GM18520 (cell line): ENCODE measurements around the gene SCN3A.
A peak's percentile ranks its signal among the peaks of the same experiment; 100 is the strongest.

Source experiments
- ATAC-seq: cut with Tn5 transposase; IDR thresholded peaks from one replicate; pipeline ENCODE4 v1.9.1; 2021; ENCODE audit not compliant: unreplicated experiment

SCN3A gene

DNA sequence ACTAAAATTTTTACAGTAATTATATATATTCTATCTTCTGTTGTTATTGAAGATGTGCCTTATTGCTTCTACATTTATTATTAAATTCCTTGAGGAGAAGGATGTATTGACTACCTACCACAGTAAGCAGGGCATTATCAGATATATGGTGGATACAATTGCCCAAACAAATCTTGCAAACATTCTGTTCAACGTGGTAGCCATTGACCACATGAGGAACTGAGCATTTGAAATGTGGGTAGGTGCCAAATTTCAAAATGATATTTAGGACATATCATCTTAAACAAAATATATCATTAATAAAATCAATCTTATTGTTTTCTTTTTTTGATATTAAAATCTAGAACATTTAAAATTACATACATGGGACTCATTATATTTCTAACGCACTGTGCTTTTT lies 11.1 kb downstream of the SCN3A start:
- no peak for ATAC-seq

DNA sequence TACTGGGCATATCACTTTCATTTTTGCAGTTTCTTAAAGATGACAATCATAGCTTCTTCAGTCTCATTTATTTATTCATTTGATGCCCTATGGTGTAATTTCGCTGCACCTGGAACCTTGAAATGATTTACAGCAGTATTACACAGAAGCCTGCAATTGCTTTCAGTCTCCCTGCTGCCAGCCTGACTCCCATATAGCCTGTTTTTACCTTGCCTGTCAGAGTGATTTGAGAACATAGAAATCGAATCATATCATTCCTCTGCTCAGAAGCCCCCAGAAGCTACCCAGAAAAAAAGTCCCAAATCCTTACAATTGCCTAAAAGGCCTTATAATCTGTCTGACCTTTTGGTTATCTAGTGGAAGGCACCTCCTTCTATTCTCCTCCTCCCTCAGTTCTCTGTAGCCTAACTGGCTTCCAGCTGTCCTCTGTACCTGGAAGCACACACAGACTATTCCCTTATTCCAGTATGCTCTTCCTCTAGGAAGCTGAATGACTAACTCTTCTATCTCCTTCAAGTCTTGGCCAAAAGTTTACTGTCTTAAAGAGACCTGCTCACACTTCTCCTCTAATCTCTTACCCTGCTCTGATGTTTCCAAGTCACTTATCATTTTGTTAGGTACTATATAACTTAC lies 12.6 kb downstream of the SCN3A start:
- ATAC-seq: no peak

- no peak for ATAC-seq
These were observed 18.2 kb downstream of the SCN3A start for GRCh38 chr2:165185633-165186032.

GRCh38 chr2:165182029-165182428 lies 21.8 kb downstream of the SCN3A start:
- peak; percentile 62 for ATAC-seq

DNA sequence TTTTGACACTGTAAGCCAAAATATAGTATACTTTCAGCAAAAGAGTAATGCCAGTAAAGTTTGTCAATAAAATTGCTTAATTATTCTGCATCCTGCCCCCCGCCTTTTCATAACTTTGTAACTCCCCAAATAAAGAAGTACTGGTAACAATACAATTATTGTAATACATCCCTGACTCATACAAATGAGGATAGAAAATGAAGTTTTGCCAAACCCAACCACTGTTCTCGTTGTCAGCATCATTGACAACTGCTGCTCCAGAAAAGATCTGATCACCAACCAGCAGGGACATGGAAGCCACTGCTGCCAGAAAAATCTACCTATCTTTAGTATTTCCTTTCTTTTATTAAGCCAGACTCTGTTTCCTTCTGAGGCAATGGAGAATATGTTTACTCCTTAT lies 27.1 kb downstream of the SCN3A start:
- ATAC-seq: no peak

GRCh38 chr2:165173215-165173614 lies 30.6 kb downstream of the SCN3A start:
- ATAC-seq: peak; percentile 53

GRCh38 chr2:165164201-165164600 lies 39.6 kb downstream of the SCN3A start:
- ATAC-seq: no peak

- no peak for ATAC-seq
These were observed 40.1 kb downstream of the SCN3A start for GRCh38 chr2:165163761-165164160.

DNA sequence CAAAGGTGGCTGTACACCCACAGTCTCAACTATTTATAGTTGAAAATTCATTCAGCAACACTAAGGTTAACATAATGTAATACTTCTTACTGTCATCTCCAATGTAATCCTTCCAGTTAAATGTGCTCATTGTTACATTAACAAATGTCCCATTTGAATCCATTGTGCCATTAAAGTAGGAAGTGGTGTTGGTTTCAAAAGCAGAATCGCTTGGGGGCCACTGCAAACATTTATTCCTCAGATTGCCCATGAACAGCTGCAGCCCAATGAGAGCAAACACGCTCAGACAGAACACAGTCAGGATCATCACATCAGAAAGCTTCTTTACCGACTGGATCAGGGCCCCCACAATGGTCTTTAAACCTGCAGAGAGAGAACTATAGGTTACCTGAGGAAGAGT lies 41.4 kb downstream of the SCN3A start:
- ATAC-seq: no peak

GRCh38 chr2:165161510-165161909 lies 42.3 kb downstream of the SCN3A start:
- ATAC-seq: no peak

DNA sequence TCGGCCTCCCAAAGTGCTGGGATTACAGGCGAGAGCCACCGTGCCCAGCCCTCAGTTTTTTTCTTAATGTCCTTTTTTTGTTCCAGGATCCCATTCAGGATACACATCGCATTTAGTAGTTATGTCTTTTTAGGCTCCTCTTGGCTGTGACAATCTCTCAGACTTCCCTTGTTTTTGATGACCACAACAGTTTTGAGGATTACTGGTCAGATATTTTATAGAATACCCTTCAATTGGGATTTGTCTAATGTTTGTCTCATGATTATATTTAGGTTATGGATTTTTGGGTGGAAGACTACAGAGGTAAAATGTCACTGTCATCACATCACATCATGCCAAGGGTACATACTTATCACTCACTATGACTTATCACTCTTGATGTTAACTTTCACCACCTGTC lies 46.7 kb downstream of the SCN3A start:
- no peak for ATAC-seq

DNA sequence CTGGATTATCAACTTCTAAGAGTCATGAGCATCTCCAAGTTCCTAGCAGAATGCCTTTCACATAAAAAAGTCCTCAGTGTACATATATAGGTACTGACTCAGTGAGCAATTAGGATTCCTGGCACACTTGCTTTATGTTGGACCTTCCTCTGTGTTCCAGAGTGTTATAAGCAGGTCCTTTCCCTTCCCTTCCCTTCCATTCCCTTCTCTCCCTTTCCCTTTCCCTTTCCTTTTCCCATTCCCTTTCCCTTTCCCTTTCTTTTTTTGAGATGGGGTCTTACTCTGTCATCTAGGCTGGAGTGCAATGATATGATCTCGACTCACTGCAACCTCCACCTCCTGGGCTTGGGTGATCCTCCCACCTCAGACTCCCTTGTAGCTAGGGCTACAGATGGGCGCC lies 48.7 kb downstream of the SCN3A start:
- ATAC-seq: no peak

- ATAC-seq: peak; percentile 96
These were observed 54.4 kb downstream of the SCN3A start for GRCh38 chr2:165149439-165149838.

DNA sequence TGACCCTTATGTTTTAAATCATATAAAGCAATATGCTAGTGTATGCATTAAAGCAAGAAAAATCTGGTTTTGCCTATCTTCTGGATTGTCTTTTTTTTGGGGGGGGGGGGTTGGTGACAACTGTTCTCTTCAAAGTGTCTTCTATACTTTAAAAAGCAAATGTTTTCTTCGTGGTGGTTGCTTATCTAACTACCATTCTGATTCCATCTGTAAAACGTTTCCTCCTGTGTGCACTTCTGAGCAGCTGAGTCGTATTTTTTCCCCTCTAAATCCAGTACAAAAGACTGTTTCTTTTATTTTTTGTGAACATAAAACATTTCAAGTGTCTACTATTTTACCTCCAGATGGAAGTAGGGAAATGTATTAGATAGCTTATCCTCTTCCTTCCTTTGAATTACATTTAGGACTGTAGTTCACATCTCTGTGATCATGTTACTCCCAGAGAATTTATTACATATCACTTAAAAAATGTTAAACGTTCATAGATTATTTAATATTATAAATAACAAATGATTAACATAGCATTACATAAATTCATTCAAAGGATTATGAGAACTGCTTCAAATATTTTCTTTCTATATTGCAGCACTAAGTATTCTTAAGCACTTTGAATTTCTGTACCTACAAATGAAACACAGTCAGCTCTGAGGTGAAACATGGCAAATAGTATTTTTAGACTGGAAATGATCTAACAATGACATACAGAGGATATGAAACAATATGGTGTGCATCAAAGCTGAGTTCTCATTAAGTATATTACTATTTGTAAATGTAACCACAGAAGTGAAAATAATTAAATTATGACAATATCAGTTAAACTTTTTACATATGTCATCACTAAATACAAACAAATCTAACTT lies 56.4 kb downstream of the SCN3A start:
- ATAC-seq: no peak

- peak; percentile 48 for ATAC-seq
These were observed 59.5 kb downstream of the SCN3A start for GRCh38 chr2:165144315-165144714.

GRCh38 chr2:165141601-165142354 lies 62.1 kb downstream of the SCN3A start:
- no peak for ATAC-seq

DNA sequence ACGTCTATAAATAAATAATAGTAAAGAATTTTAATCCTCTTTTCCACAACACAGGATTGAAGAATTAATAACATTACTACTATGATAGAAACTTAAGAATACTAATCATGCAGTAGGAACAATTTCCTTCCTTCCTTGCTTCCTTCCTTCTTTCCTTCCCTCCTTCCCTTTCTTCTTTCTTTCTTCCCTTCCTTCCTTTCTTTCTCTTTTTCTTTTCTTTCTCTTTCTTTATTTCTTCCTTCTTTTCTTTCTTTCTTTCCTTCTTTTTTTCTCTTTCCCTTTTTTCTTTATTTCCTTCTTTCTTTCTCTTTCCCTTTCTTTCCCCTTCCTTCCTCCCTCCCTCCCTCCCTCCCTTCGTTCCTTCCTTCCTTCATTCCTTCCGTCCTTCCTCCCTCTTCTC lies 77.6 kb downstream of the SCN3A start:
- no peak for ATAC-seq

DNA sequence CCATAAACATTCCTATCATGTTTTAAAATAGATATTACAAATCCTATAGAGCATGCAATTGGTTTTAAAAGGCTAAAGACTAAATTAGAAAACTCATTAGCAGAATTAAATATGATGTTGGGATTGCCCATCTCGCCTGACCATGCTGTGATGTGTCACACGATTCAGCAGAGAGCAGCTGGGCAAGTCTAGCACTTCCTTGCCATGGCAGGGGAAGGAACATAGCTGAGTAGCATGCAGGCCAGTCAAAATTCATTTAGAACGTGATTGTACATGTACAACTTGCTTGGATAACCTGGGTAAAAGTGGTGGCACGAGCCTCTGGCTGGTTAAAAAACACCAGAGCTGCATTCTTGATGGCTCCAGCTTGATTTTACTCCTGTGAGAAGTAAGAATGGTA lies 81.3 kb downstream of the SCN3A start:
- ATAC-seq: no peak

GRCh38 chr2:165120740-165121467 lies 82.9 kb downstream of the SCN3A start:
- no peak for ATAC-seq

- ATAC-seq: no peak
These were observed 88.6 kb downstream of the SCN3A start for GRCh38 chr2:165115258-165115657.

DNA sequence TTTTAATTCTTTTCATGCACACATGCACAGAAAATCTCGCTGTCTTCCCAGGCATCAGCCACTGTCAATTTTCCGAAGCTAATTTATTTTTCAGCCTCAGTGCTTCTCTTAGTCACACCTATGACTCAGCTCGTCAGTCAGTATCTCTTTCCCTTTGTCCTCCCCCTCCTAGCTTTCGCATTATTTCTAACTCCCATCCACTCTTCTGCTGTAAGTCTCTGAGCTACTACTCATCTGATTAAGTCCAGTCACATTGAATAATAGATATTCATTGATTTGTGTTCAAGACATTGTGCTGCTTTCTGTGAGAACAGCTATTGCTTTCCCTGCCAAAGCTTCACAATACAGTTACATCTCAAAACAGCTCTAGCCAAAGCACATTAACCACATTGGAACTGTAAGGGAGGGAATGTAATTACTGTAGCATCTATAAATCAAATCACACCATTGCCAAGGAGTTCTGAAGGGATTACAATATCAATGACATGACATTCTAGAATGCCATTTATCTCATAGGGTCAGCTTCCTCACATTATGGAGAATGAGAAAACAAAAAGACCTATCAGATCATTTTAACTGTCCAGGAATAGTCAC lies 89.4 kb downstream of the SCN3A start:
- peak; percentile 59 for ATAC-seq
